HepG2 (cell line): ENCODE data around the gene KCNB1. TPM values are rescaled to one million over a fixed set of nuclear protein-coding genes. Genes with fewer than 3 reads are reported as not detected.

Experiments used
- HCFC1 ChIP-seq: fragments of 150-350 bp; IDR thresholded peaks from 2 replicates; pipeline ENCODE4 v1.6.1; 2014; ENCODE audit warnings: low read depth, low read length
- HOXA3 ChIP-seq: sonication (generic); formaldehyde crosslinking; IDR thresholded peaks from 2 replicates; pipeline ENCODE4 v1.5.0; 2020; ENCODE audit warnings: missing genetic modification reagents
- KLF6 ChIP-seq: IDR thresholded peaks from 2 replicates; pipeline ENCODE4 v1.8.0; 2016; ENCODE audit warnings: missing biosample characterization, missing genetic modification reagents
- MXD4 ChIP-seq: IDR thresholded peaks from 2 replicates; pipeline ENCODE4 v1.6.1; 2016; ENCODE audit warnings: mild to moderate bottlenecking, missing biosample characterization, missing genetic modification reagents
- PAWR ChIP-seq: sonication (generic); formaldehyde crosslinking; IDR thresholded peaks from 2 replicates; pipeline ENCODE4 v1.4.0; 2020; ENCODE audit warnings: missing genetic modification reagents, mild to moderate bottlenecking, borderline replicate concordance
- RBM39 ChIP-seq: fragments of 200-400 bp; formaldehyde crosslinking; IDR thresholded peaks from one replicate; pipeline ENCODE4 v1.6.1; 2018; ENCODE audit warnings: antibody characterized with exemption, mild to moderate bottlenecking, low read depth, low read length; ENCODE audit not compliant: poor library complexity, severe bottlenecking
- SRF ChIP-seq: IDR thresholded peaks from 2 replicates; pipeline ENCODE4 v1.6.1; 2011; ENCODE audit warnings: mild to moderate bottlenecking, low read depth, low read length, moderate library complexity
- STAG1 ChIP-seq: sonication (generic); formaldehyde crosslinking; IDR thresholded peaks from 2 replicates; pipeline ENCODE4 v1.4.0; 2020; ENCODE audit warnings: missing genetic modification reagents
- TSC22D2 ChIP-seq: sonication (generic); formaldehyde crosslinking; IDR thresholded peaks from 2 replicates; pipeline ENCODE4 v1.5.1; 2020; ENCODE audit warnings: missing genetic modification reagents, mild to moderate bottlenecking, borderline replicate concordance
- YY1 ChIP-seq: IDR thresholded peaks from 2 replicates; pipeline ENCODE4 v1.6.1; 2011; ENCODE audit warnings: low read length, low read depth, moderate library complexity, mild to moderate bottlenecking; ENCODE audit not compliant: insufficient read depth, insufficient replicate concordance
- ZBTB38 ChIP-seq: sonication (generic); formaldehyde crosslinking; IDR thresholded peaks from 2 replicates; pipeline ENCODE4 v1.5.1; 2020; ENCODE audit warnings: mild to moderate bottlenecking, missing genetic modification reagents
- ZKSCAN1 ChIP-seq: fragments of 150-350 bp; IDR thresholded peaks from 2 replicates; pipeline ENCODE4 v1.6.1; 2014; ENCODE audit warnings: low read length
- ZMYM2 ChIP-seq: sonication (generic); formaldehyde crosslinking; IDR thresholded peaks from 2 replicates; pipeline ENCODE4 v1.8.0; 2022; ENCODE audit warnings: mild to moderate bottlenecking, missing genetic modification reagents
- ZNF121 ChIP-seq: sonication (generic); formaldehyde crosslinking; IDR thresholded peaks from 2 replicates; pipeline ENCODE4 v1.5.0; 2020; ENCODE audit warnings: mild to moderate bottlenecking, missing genetic modification reagents
- ZNF180 ChIP-seq: sonication (generic); formaldehyde crosslinking; IDR thresholded peaks from 2 replicates; pipeline ENCODE4 v1.4.0; 2020; ENCODE audit warnings: low read depth, missing genetic modification reagents, borderline replicate concordance
- ZNF232 ChIP-seq: sonication (generic); formaldehyde crosslinking; IDR thresholded peaks from 2 replicates; pipeline ENCODE4 v1.4.0; 2020; ENCODE audit warnings: missing genetic modification reagents, borderline replicate concordance
- ZNF446 ChIP-seq: sonication (generic); formaldehyde crosslinking; IDR thresholded peaks from 2 replicates; pipeline ENCODE4 v1.5.0; 2020; ENCODE audit warnings: mild to moderate bottlenecking, missing genetic modification reagents
- ZNF468 ChIP-seq: sonication (generic); formaldehyde crosslinking; IDR thresholded peaks from 2 replicates; pipeline ENCODE4 v1.8.0; 2022; ENCODE audit warnings: mild to moderate bottlenecking, moderate library complexity, missing genetic modification reagents
- ZNF768 ChIP-seq: sonication (generic); formaldehyde crosslinking; IDR thresholded peaks from 2 replicates; pipeline ENCODE4 v1.4.0; 2020; ENCODE audit warnings: missing genetic modification reagents
- ZNF776 ChIP-seq: sonication (generic); formaldehyde crosslinking; IDR thresholded peaks from 2 replicates; pipeline ENCODE4 v1.4.0; 2020; ENCODE audit warnings: mild to moderate bottlenecking, missing genetic modification reagents
- polyA plus RNA-seq, 8 experiments: library from polyadenylated mRNA; depleted of rRNA in 3 of 8; stranded (reverse) in 7 of 8; unstranded in 1 of 8; fragments of >200 nt; fragmentation: Illumina TruSeq in 4 of 8; extraction: Trizol in 4 of 8; gene quantifications; 2 replicates each; pipeline versions ENCODE4 v1.2.1 to v1.2.3, GENCODE V29; 2011 to 2016; ENCODE audit warnings: low read depth in 4 of 8, missing spikeins in 1 of 8, mixed read lengths in 1 of 8; ENCODE audit not compliant: insufficient read depth in 1 of 8
- total RNA-seq, 5 experiments: library from RNA; depleted of rRNA; stranded (reverse); fragments of >200 nt; fragmentation: Illumina TruSeq; extraction: Trizol; gene quantifications; 2 replicates each; pipeline ENCODE4 v1.2.3, GENCODE V29; 2016; ENCODE audit warnings: low read depth in 1 of 5
- TF ChIP-seq, protein P1 (sequence below): IDR thresholded peaks from 2 replicates; pipeline ENCODE4 v1.6.1; 2016
- TF ChIP-seq, protein P2 (sequence below): fragments of 450-650 bp; IDR thresholded peaks from 2 replicates; pipeline ENCODE4 v1.6.1; 2016
- TF ChIP-seq, protein P3 (sequence below): sonication (generic); formaldehyde crosslinking; IDR thresholded peaks from 2 replicates; pipeline ENCODE4 v1.4.0; 2020; ENCODE audit warnings: missing genetic modification reagents, borderline replicate concordance
- TF ChIP-seq, protein P4 (sequence below): sonication (generic); formaldehyde crosslinking; IDR thresholded peaks from 2 replicates; pipeline ENCODE4 v1.5.0; 2020; ENCODE audit warnings: mild to moderate bottlenecking, missing genetic modification reagents
- TF ChIP-seq, protein P5 (sequence below): sonication (generic); formaldehyde crosslinking; IDR thresholded peaks from 2 replicates; pipeline ENCODE4 v1.8.1; 2022; ENCODE audit warnings: mild to moderate bottlenecking, missing genetic modification reagents

The KCNB1 gene
- total and polyA plus RNA-seq, 2 of the 13 experiments (the other 11 are each of a cell fraction or from before 2014, with no cell fraction given) = 0.02 TPM; not detected in 1

DNA sequence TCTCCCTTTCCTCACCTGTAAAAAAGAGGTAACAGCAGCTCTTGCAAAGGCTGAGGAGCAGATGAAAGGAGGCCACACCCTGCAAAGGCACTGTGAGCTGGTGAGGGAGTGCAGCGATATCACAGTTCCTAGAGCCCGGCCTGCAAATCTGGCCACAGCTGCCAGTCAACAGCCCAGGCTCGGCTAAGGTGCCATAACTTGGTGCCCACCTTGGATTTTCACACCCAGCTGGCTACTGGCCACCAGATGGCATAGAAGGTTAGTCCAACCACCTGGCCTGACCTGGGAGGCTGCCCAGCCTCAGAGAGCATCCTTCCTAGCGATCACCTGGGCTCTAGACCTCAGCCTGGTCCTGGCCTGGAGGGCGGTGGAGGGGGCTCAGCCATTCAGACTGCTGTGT is 46.8 kb downstream of the KCNB1 start (continued):
- TF ChIP-seq TSC22D2 (CRISPR knock-in tag) (no peak), HOXA3 (CRISPR knock-in tag) (no peak), MXD4 (no peak), ZNF232 (no peak), ZBTB38 (no peak), ZNF768 (CRISPR knock-in tag) (peak; percentile 75; the same call in 1 of the 2 replicates), PAWR (CRISPR knock-in tag) (no peak), ZNF446 (CRISPR knock-in tag) (no peak), KLF6 (CRISPR knock-in tag) (no peak), SRF (no peak), ZNF468 (no peak), ZNF121 (CRISPR knock-in tag) (no peak), RBM39 (no peak), ZNF776 (CRISPR knock-in tag) (no peak), STAG1 (peak; percentile 60), ZNF180 (CRISPR knock-in tag) (no peak), ZMYM2 (no peak), YY1 (no peak), ZKSCAN1 (no peak), HCFC1 (no peak)
- TF ChIP-seq, protein P1, sequence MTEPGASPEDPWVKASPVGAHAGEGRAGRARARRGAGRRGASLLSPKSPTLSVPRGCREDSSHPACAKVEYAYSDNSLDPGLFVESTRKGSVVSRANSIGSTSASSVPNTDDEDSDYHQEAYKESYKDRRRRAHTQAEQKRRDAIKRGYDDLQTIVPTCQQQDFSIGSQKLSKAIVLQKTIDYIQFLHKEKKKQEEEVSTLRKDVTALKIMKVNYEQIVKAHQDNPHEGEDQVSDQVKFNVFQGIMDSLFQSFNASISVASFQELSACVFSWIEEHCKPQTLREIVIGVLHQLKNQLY (CRISPR knock-in tag) = no peak
- TF ChIP-seq, protein P2, sequence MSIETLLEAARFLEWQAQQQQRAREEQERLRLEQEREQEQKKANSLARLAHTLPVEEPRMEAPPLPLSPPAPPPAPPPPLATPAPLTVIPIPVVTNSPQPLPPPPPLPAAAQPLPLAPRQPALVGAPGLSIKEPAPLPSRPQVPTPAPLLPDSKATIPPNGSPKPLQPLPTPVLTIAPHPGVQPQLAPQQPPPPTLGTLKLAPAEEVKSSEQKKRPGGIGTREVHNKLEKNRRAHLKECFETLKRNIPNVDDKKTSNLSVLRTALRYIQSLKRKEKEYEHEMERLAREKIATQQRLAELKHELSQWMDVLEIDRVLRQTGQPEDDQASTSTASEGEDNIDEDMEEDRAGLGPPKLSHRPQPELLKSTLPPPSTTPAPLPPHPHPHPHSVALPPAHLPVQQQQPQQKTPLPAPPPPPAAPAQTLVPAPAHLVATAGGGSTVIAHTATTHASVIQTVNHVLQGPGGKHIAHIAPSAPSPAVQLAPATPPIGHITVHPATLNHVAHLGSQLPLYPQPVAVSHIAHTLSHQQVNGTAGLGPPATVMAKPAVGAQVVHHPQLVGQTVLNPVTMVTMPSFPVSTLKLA = no peak
- TF ChIP-seq, protein P3, sequence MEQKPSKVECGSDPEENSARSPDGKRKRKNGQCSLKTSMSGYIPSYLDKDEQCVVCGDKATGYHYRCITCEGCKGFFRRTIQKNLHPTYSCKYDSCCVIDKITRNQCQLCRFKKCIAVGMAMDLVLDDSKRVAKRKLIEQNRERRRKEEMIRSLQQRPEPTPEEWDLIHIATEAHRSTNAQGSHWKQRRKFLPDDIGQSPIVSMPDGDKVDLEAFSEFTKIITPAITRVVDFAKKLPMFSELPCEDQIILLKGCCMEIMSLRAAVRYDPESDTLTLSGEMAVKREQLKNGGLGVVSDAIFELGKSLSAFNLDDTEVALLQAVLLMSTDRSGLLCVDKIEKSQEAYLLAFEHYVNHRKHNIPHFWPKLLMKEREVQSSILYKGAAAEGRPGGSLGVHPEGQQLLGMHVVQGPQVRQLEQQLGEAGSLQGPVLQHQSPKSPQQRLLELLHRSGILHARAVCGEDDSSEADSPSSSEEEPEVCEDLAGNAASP = no peak
- TF ChIP-seq, protein P4, sequence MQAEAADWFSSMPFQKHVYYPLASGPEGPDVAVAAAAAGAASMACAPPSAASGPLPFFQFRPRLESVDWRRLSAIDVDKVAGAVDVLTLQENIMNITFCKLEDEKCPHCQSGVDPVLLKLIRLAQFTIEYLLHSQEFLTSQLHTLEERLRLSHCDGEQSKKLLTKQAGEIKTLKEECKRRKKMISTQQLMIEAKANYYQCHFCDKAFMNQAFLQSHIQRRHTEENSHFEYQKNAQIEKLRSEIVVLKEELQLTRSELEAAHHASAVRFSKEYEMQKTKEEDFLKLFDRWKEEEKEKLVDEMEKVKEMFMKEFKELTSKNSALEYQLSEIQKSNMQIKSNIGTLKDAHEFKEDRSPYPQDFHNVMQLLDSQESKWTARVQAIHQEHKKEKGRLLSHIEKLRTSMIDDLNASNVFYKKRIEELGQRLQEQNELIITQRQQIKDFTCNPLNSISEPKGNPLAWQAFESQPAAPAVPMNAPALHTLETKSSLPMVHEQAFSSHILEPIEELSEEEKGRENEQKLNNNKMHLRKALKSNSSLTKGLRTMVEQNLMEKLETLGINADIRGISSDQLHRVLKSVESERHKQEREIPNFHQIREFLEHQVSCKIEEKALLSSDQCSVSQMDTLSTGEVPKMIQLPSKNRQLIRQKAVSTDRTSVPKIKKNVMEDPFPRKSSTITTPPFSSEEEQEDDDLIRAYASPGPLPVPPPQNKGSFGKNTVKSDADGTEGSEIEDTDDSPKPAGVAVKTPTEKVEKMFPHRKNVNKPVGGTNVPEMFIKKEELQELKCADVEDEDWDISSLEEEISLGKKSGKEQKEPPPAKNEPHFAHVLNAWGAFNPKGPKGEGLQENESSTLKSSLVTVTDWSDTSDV (CRISPR knock-in tag) = no peak
- TF ChIP-seq, protein P5, sequence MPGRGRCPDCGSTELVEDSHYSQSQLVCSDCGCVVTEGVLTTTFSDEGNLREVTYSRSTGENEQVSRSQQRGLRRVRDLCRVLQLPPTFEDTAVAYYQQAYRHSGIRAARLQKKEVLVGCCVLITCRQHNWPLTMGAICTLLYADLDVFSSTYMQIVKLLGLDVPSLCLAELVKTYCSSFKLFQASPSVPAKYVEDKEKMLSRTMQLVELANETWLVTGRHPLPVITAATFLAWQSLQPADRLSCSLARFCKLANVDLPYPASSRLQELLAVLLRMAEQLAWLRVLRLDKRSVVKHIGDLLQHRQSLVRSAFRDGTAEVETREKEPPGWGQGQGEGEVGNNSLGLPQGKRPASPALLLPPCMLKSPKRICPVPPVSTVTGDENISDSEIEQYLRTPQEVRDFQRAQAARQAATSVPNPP (CRISPR knock-in tag) = no peak
